Lower lobe of right lung (tissue), 2 donors: ENCODE results near the gene GCN1. TPM values are rescaled to one million over a fixed set of nuclear protein-coding genes. Genes with fewer than 3 reads are reported as not detected.

Source experiments
- ATAC-seq, 2 donors: fragments of 200-7000 bp; cut with Tn5 transposase; one replicate each; pipeline ENCODE4 v1.9.1; 2020 to 2022; ENCODE audit warnings: mild to moderate bottlenecking in 2 of 2, moderate library complexity in 2 of 2
- DNase-seq: peaks from one replicate; pipeline ENCODE4 v3.0.0-alpha.2; 2020
- H3K27ac ChIP-seq: fragments of 200-600 bp; one replicate; pipeline ENCODE4 v1.8.0; 2022
- H3K27me3 ChIP-seq: fragments of 200-600 bp; one replicate; pipeline ENCODE4 v1.8.0; 2022; ENCODE audit warnings: low read depth
- H3K36me3 ChIP-seq: fragments of 200-600 bp; one replicate; pipeline ENCODE4 v1.8.0; 2022; ENCODE audit warnings: mild to moderate bottlenecking
- H3K4me1 ChIP-seq: fragments of 200-600 bp; one replicate; pipeline ENCODE4 v1.8.0; 2022
- H3K4me3 ChIP-seq: fragments of 200-600 bp; one replicate; pipeline ENCODE4 v1.8.0; 2022; ENCODE audit warnings: mild to moderate bottlenecking
- H3K9me3 ChIP-seq: fragments of 200-600 bp; one replicate; pipeline ENCODE4 v1.8.0; 2022
- intact Hi-C: fragments of 100-400 bp; cut with DNase I; formaldehyde crosslinking; loops from one replicate; pipeline ENCODE4 v1.11.0; 2022
- total RNA-seq: library from RNA; stranded (reverse); fragmentation: NEBNext Ultra II Directional; extraction: Animal tissue kit (Norgen Biotek cat#: 25700); gene quantifications from one replicate; pipeline ENCODE4 v1.2.1, GENCODE V29; 2021
- TF ChIP-seq, protein P1 (sequence below): fragments of 200-600 bp; IDR thresholded peaks from one replicate; pipeline ENCODE4 v1.8.0; 2022; ENCODE audit warnings: antibody characterized with exemption, mild to moderate bottlenecking
- donor health status: DM: no; HTN: yes; CAD: no; lungs with severe emphysema.

The GCN1 gene
- total RNA-seq, 1 donor from 2014 or later, result 73.6 TPM

- Histone ChIP-seq H3K4me1 (peaks cover 14% of the 10 kb centered on the region), H3K4me3 (no peak overlapping the region), H3K27ac (no peak overlapping the region), H3K9me3 (no peaks in the 10 kb centered on the region), H3K36me3 (peaks cover 40% of the 10 kb centered on the region), H3K27me3 (no peaks in the 10 kb centered on the region)
- intact Hi-C loops, result no loop called here
- DNase-seq, result no peak
- ATAC-seq, result no peak
- TF ChIP-seq, protein P1, sequence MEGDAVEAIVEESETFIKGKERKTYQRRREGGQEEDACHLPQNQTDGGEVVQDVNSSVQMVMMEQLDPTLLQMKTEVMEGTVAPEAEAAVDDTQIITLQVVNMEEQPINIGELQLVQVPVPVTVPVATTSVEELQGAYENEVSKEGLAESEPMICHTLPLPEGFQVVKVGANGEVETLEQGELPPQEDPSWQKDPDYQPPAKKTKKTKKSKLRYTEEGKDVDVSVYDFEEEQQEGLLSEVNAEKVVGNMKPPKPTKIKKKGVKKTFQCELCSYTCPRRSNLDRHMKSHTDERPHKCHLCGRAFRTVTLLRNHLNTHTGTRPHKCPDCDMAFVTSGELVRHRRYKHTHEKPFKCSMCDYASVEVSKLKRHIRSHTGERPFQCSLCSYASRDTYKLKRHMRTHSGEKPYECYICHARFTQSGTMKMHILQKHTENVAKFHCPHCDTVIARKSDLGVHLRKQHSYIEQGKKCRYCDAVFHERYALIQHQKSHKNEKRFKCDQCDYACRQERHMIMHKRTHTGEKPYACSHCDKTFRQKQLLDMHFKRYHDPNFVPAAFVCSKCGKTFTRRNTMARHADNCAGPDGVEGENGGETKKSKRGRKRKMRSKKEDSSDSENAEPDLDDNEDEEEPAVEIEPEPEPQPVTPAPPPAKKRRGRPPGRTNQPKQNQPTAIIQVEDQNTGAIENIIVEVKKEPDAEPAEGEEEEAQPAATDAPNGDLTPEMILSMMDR, result no peak
Observed at GRCh38 chr12:120091371-120092090, 103.0 kb downstream of the GCN1 start.

DNA sequence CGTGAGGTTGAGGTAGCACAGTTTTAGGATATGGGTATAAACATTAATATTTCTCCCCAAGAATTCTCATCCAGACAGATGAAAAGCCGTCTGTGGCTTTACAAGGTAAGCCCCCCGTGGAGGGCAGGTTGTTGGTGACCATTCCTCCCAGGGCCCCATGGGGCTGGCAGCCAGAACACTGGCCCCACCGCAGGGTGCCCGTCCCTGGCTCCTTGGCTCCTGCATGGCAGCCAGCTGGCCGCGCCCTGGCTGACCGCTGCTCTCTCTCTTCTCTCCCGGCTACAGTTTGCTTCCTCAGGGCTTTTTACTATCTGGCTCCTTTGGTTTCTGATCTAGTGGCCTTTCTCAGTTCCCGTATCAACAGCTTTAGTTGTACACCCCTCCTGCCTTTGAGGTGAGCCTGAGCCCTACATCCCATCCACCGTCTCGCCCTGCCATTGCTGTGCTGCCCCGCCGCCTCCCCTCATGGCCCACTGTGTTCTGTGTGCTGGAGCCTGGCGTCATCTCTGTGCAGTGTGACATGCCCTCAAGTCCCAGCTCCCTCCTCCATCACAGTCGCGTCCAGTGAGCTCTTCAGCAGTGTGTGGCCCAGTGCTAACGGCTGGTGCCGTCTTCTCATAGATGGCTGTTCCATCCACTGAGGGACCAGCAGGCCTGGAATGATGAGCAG is 103.8 kb downstream of the GCN1 start:
- no peaks in the 10 kb centered on the region for H3K27me3 ChIP-seq
- H3K36me3 ChIP-seq, result peaks cover 33% of the 10 kb centered on the region
- intact Hi-C loops, result no loop called here
- DNase-seq (no peak), ATAC-seq (no peak)
- no peak overlapping the region for H3K27ac ChIP-seq
- H3K9me3 ChIP-seq, result no peaks in the 10 kb centered on the region
- H3K4me3 ChIP-seq, result no peak overlapping the region
- TF ChIP-seq, protein P1, result no peak
- H3K4me1 ChIP-seq, result peaks cover 17% of the 10 kb centered on the region

- ATAC-seq, result no peak
- Histone ChIP-seq H3K4me3 (no peak overlapping the region), H3K4me1 (peaks cover 17% of the 10 kb centered on the region), H3K36me3 (peaks cover 27% of the 10 kb centered on the region), H3K9me3 (no peaks in the 10 kb centered on the region), H3K27me3 (no peaks in the 10 kb centered on the region), H3K27ac (no peak overlapping the region)
- DNase-seq, result peak; percentile 14
- intact Hi-C loops, result no loop called here
- TF ChIP-seq, protein P1, result no peak
Observed at GRCh38 chr12:120090206-120090605, 104.3 kb downstream of the GCN1 start.

DNA sequence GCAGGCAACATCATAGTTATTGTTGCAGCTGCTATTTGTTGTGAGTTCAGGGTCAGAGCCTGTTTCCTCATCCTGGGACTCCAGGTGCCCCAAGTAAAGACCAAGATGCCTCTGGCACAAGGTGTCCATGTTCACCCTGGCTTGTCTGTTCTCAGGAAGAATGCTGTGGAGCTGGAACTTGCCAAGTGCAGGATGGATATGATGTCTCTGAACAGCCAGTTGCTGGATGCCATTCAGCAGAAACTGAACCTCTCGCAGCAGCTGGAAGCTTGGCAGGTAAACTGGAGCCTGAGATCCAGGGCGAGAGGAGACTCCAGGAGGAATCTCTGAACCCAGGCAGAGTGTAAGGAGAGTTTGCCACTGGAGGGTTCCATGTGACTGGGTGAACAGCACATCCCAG is 104.7 kb downstream of the GCN1 start:
- peak; percentile 13 for DNase-seq
- H3K4me1 ChIP-seq, result peaks cover 17% of the 10 kb centered on the region
- TF ChIP-seq, protein P1, result no peak
- no peak for ATAC-seq
- peaks cover 25% of the 10 kb centered on the region for H3K36me3 ChIP-seq
- H3K4me3 ChIP-seq, result no peak overlapping the region
- no peak overlapping the region for H3K27ac ChIP-seq
- H3K9me3 ChIP-seq, result no peaks in the 10 kb centered on the region
- H3K27me3 ChIP-seq, result no peaks in the 10 kb centered on the region
- intact Hi-C loops, result no loop called here

DNA sequence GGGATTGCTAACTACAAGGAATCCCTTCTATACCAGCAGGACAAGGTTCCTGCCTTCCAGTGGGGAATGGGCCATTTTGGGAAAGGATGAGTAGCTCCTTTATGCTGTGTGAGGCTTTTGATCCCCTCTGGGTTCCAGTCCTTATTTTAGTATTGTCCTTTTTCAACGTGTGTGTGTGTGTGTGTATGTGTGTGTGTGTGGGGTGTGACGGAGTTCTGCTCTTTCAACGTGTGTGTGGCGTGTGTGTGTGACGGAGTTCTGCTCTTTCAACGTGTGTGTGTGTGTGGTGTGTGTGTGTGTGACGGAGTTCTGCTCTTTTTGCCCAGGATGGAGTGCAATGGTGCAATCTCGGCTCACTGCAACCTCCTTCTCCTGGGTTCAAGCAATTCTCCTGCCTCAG is 105.4 kb downstream of the GCN1 start:
- ATAC-seq (no peak), DNase-seq (no peak)
- H3K36me3 ChIP-seq, result peaks cover 18% of the 10 kb centered on the region
- TF ChIP-seq, protein P1, result no peak
- intact Hi-C loops, result no loop called here
- no peaks in the 10 kb centered on the region for H3K9me3 ChIP-seq
- H3K27ac ChIP-seq, result no peak overlapping the region
- H3K27me3 ChIP-seq, result no peaks in the 10 kb centered on the region
- peaks cover 17% of the 10 kb centered on the region for H3K4me1 ChIP-seq
- no peak overlapping the region for H3K4me3 ChIP-seq
